ENCODE data around the gene NCOA1. TPM values are rescaled to one million over a fixed set of nuclear protein-coding genes. Genes with fewer than 3 reads are reported as not detected.

NCOA1 gene
- total RNA-seq, 1 experiment from 2014 or later, result 15.4 TPM

- Mint-ChIP-seq H3K27ac (ENCODE audit: low read depth, unreplicated experiment) (no peak overlapping the region), H3K4me1 (ENCODE audit: insufficient read depth, unreplicated experiment) (no peaks in the 10 kb centered on the region), H3K36me3 (ENCODE audit: insufficient read depth, unreplicated experiment) (no peaks in the 10 kb centered on the region), H3K4me3 (ENCODE audit: unreplicated experiment) (no peak overlapping the region), H3K9me3 (ENCODE audit: unreplicated experiment) (no peaks in the 10 kb centered on the region), H3K27me3 (ENCODE audit: insufficient read depth, unreplicated experiment) (no peaks in the 10 kb centered on the region)
- DNase-seq (ENCODE audit: unreplicated experiment), result no peak
- POLR2A ChIA-PET, result no interaction called here
- TF ChIP-seq, protein P1, sequence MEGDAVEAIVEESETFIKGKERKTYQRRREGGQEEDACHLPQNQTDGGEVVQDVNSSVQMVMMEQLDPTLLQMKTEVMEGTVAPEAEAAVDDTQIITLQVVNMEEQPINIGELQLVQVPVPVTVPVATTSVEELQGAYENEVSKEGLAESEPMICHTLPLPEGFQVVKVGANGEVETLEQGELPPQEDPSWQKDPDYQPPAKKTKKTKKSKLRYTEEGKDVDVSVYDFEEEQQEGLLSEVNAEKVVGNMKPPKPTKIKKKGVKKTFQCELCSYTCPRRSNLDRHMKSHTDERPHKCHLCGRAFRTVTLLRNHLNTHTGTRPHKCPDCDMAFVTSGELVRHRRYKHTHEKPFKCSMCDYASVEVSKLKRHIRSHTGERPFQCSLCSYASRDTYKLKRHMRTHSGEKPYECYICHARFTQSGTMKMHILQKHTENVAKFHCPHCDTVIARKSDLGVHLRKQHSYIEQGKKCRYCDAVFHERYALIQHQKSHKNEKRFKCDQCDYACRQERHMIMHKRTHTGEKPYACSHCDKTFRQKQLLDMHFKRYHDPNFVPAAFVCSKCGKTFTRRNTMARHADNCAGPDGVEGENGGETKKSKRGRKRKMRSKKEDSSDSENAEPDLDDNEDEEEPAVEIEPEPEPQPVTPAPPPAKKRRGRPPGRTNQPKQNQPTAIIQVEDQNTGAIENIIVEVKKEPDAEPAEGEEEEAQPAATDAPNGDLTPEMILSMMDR (IDR thresholded peaks at IDR 0.05; ENCODE audit: unreplicated experiment), result no peak
- BruUV-seq (replicated peaks), result no TSS peak
- CTCF ChIA-PET, result no interaction called here
- intact Hi-C loops (cut with micrococcal nuclease), result no loop called here
These were observed 147.5 kb downstream of the NCOA1 start for GRCh38 chr2:24638568-24638967.

GRCh38 chr2:24642351-24642750 lies 151.3 kb downstream of the NCOA1 start:
- Mint-ChIP-seq H3K4me1 (ENCODE audit: insufficient read depth, unreplicated experiment) (no peaks in the 10 kb centered on the region), H3K36me3 (ENCODE audit: insufficient read depth, unreplicated experiment) (no peaks in the 10 kb centered on the region), H3K27me3 (ENCODE audit: insufficient read depth, unreplicated experiment) (no peaks in the 10 kb centered on the region), H3K27ac (ENCODE audit: low read depth, unreplicated experiment) (no peak overlapping the region), H3K9me3 (ENCODE audit: unreplicated experiment) (no peaks in the 10 kb centered on the region), H3K4me3 (ENCODE audit: unreplicated experiment) (no peak overlapping the region)
- ChIA-PET POLR2A (no interaction called here), CTCF (no interaction called here)
- TF ChIP-seq, protein P1 (IDR thresholded peaks at IDR 0.05; ENCODE audit: unreplicated experiment), result no peak
- BruUV-seq (replicated peaks), result no TSS peak
- intact Hi-C loops (cut with micrococcal nuclease), result no loop called here
- DNase-seq (ENCODE audit: unreplicated experiment), result no peak

- Mint-ChIP-seq H3K9me3 (ENCODE audit: unreplicated experiment) (no peaks in the 10 kb centered on the region), H3K27ac (ENCODE audit: low read depth, unreplicated experiment) (no peak overlapping the region), H3K36me3 (ENCODE audit: insufficient read depth, unreplicated experiment) (no peaks in the 10 kb centered on the region), H3K27me3 (ENCODE audit: insufficient read depth, unreplicated experiment) (no peaks in the 10 kb centered on the region), H3K4me3 (ENCODE audit: unreplicated experiment) (no peak overlapping the region), H3K4me1 (ENCODE audit: insufficient read depth, unreplicated experiment) (no peaks in the 10 kb centered on the region)
- intact Hi-C loops (cut with micrococcal nuclease), result no loop called here
- TF ChIP-seq, protein P1 (IDR thresholded peaks at IDR 0.05; ENCODE audit: unreplicated experiment), result no peak
- ChIA-PET POLR2A (no interaction called here), CTCF (no interaction called here)
- DNase-seq (ENCODE audit: unreplicated experiment), result no peak
- BruUV-seq (replicated peaks), result no TSS peak
These were observed 152.0 kb downstream of the NCOA1 start for GRCh38 chr2:24643051-24643450.

- intact Hi-C loops (cut with micrococcal nuclease), result no loop called here
- no peaks in the 10 kb centered on the region for H3K27me3 Mint-ChIP-seq (ENCODE audit: insufficient read depth, unreplicated experiment)
- no TSS peak for BruUV-seq (replicated peaks)
- POLR2A ChIA-PET, result interaction anchor here (0.6 kb wide), 1 partner anchor 1091 kb away, joined by 3 read pairs; no protein-coding TSS in a partner anchor
- H3K36me3 Mint-ChIP-seq (ENCODE audit: insufficient read depth, unreplicated experiment), result no peaks in the 10 kb centered on the region
- no peak overlapping the region for H3K4me3 Mint-ChIP-seq (ENCODE audit: unreplicated experiment)
- no peaks in the 10 kb centered on the region for H3K9me3 Mint-ChIP-seq (ENCODE audit: unreplicated experiment)
- H3K27ac Mint-ChIP-seq (ENCODE audit: low read depth, unreplicated experiment), result no peak overlapping the region
- no peaks in the 10 kb centered on the region for H3K4me1 Mint-ChIP-seq (ENCODE audit: insufficient read depth, unreplicated experiment)
- no peak for DNase-seq (ENCODE audit: unreplicated experiment)
- CTCF ChIA-PET, result interaction anchor here (0.5 to 1.0 kb wide), 2 partner anchors 11 to 68 kb away, joined by 3 to 4 read pairs; no protein-coding TSS in a partner anchor
- TF ChIP-seq, protein P1 (IDR thresholded peaks at IDR 0.05; ENCODE audit: unreplicated experiment), result no peak
These were observed 153.0 kb downstream of the NCOA1 start for GRCh38 chr2:24644032-24644431.

Measured in MCF 10A (cell line).